ENCODE data around the gene SERPINA5. TPM values are rescaled to one million over a fixed set of nuclear protein-coding genes. Genes with fewer than 3 reads are reported as not detected.

SERPINA5 gene
- not detected for total RNA-seq

- H3K4me1 ChIP-seq (ENCODE audit: insufficient read depth, low read length), result no peaks in the 10 kb centered on the region
- no peak within 1 kb of the TSS for H3K4me3 ChIP-seq (ENCODE audit: low read length)
- H3K9me3 ChIP-seq (ENCODE audit: low read depth, low read length), result no peaks in the 10 kb centered on the region
- H3K27me3 ChIP-seq (ENCODE audit: insufficient read depth, low read length), result no peaks in the 10 kb centered on the region
These were observed at the start of gene SERPINA5 for GRCh38 chr14:94581127-94581999. Gene SERPINA5, plus strand, starts transcription at chr14:94581426. Its CDS starts 5,937 bp downstream, at chr14:94587363.

GRCh38 chr14:94532447-94532846, 48.8 kb upstream of the SERPINA5 start:
- Histone ChIP-seq H3K4me3 (ENCODE audit: low read length) (no peak overlapping the region), H3K9me3 (ENCODE audit: low read depth, low read length) (no peaks in the 10 kb centered on the region), H3K27me3 (ENCODE audit: insufficient read depth, low read length) (peaks cover 4% of the 10 kb centered on the region), H3K4me1 (ENCODE audit: insufficient read depth, low read length) (no peaks in the 10 kb centered on the region)

GRCh38 chr14:94535506-94535905, 45.7 kb upstream of the SERPINA5 start:
- H3K4me3 ChIP-seq (ENCODE audit: low read length), result no peak overlapping the region
- no peaks in the 10 kb centered on the region for H3K9me3 ChIP-seq (ENCODE audit: low read depth, low read length)
- H3K4me1 ChIP-seq (ENCODE audit: insufficient read depth, low read length), result no peaks in the 10 kb centered on the region
- peaks cover 3% of the 10 kb centered on the region for H3K27me3 ChIP-seq (ENCODE audit: insufficient read depth, low read length)

GRCh38 chr14:94536836-94537235, 44.4 kb upstream of the SERPINA5 start:
- Histone ChIP-seq H3K4me3 (ENCODE audit: low read length) (no peak overlapping the region), H3K4me1 (ENCODE audit: insufficient read depth, low read length) (no peaks in the 10 kb centered on the region), H3K27me3 (ENCODE audit: insufficient read depth, low read length) (no peaks in the 10 kb centered on the region), H3K9me3 (ENCODE audit: low read depth, low read length) (no peaks in the 10 kb centered on the region)

- Histone ChIP-seq H3K9me3 (ENCODE audit: low read depth, low read length) (no peaks in the 10 kb centered on the region), H3K4me3 (ENCODE audit: low read length) (no peak overlapping the region), H3K27me3 (ENCODE audit: insufficient read depth, low read length) (no peaks in the 10 kb centered on the region), H3K4me1 (ENCODE audit: insufficient read depth, low read length) (no peaks in the 10 kb centered on the region)
These were observed 43.0 kb upstream of the SERPINA5 start for GRCh38 chr14:94538070-94538740.

- Histone ChIP-seq H3K4me1 (ENCODE audit: insufficient read depth, low read length) (no peaks in the 10 kb centered on the region), H3K27me3 (ENCODE audit: insufficient read depth, low read length) (no peaks in the 10 kb centered on the region), H3K9me3 (ENCODE audit: low read depth, low read length) (no peaks in the 10 kb centered on the region), H3K4me3 (ENCODE audit: low read length) (no peak overlapping the region)
These were observed 42.0 kb upstream of the SERPINA5 start for GRCh38 chr14:94539181-94539580.

- no peaks in the 10 kb centered on the region for H3K4me1 ChIP-seq (ENCODE audit: insufficient read depth, low read length)
- H3K9me3 ChIP-seq (ENCODE audit: low read depth, low read length), result no peaks in the 10 kb centered on the region
- no peaks in the 10 kb centered on the region for H3K27me3 ChIP-seq (ENCODE audit: insufficient read depth, low read length)
- H3K4me3 ChIP-seq (ENCODE audit: low read length), result no peak overlapping the region
These were observed 41.0 kb upstream of the SERPINA5 start for GRCh38 chr14:94540031-94540794.

GRCh38 chr14:94541234-94541975, 39.8 kb upstream of the SERPINA5 start:
- no peaks in the 10 kb centered on the region for H3K27me3 ChIP-seq (ENCODE audit: insufficient read depth, low read length)
- H3K4me1 ChIP-seq (ENCODE audit: insufficient read depth, low read length), result no peaks in the 10 kb centered on the region
- no peak overlapping the region for H3K4me3 ChIP-seq (ENCODE audit: low read length)
- no peaks in the 10 kb centered on the region for H3K9me3 ChIP-seq (ENCODE audit: low read depth, low read length)

- no peaks in the 10 kb centered on the region for H3K27me3 ChIP-seq (ENCODE audit: insufficient read depth, low read length)
- no peaks in the 10 kb centered on the region for H3K4me1 ChIP-seq (ENCODE audit: insufficient read depth, low read length)
- H3K9me3 ChIP-seq (ENCODE audit: low read depth, low read length), result no peaks in the 10 kb centered on the region
- no peak overlapping the region for H3K4me3 ChIP-seq (ENCODE audit: low read length)
These were observed 39.0 kb upstream of the SERPINA5 start for GRCh38 chr14:94542111-94542810.

GRCh38 chr14:94542811-94543440, 38.3 kb upstream of the SERPINA5 start:
- H3K9me3 ChIP-seq (ENCODE audit: low read depth, low read length), result no peaks in the 10 kb centered on the region
- H3K27me3 ChIP-seq (ENCODE audit: insufficient read depth, low read length), result no peaks in the 10 kb centered on the region
- no peak overlapping the region for H3K4me3 ChIP-seq (ENCODE audit: low read length)
- H3K4me1 ChIP-seq (ENCODE audit: insufficient read depth, low read length), result no peaks in the 10 kb centered on the region

GRCh38 chr14:94543449-94544124, 37.6 kb upstream of the SERPINA5 start:
- no peaks in the 10 kb centered on the region for H3K27me3 ChIP-seq (ENCODE audit: insufficient read depth, low read length)
- no peaks in the 10 kb centered on the region for H3K9me3 ChIP-seq (ENCODE audit: low read depth, low read length)
- no peak overlapping the region for H3K4me3 ChIP-seq (ENCODE audit: low read length)
- no peaks in the 10 kb centered on the region for H3K4me1 ChIP-seq (ENCODE audit: insufficient read depth, low read length)

- Histone ChIP-seq H3K4me3 (ENCODE audit: low read length) (no peak overlapping the region), H3K27me3 (ENCODE audit: insufficient read depth, low read length) (no peaks in the 10 kb centered on the region), H3K4me1 (ENCODE audit: insufficient read depth, low read length) (no peaks in the 10 kb centered on the region), H3K9me3 (ENCODE audit: low read depth, low read length) (no peaks in the 10 kb centered on the region)
These were observed 36.5 kb upstream of the SERPINA5 start for GRCh38 chr14:94544726-94545125.

- no peaks in the 10 kb centered on the region for H3K4me1 ChIP-seq (ENCODE audit: insufficient read depth, low read length)
- H3K9me3 ChIP-seq (ENCODE audit: low read depth, low read length), result no peaks in the 10 kb centered on the region
- H3K4me3 ChIP-seq (ENCODE audit: low read length), result no peak overlapping the region
- H3K27me3 ChIP-seq (ENCODE audit: insufficient read depth, low read length), result no peaks in the 10 kb centered on the region
These were observed 35.9 kb upstream of the SERPINA5 start for GRCh38 chr14:94545131-94545841.

Data from mononuclear cell (primary cell).